Fibroblast of villous mesenchyme (primary cell): ENCODE results near the gene ABI3BP. TPM values are rescaled to one million over a fixed set of nuclear protein-coding genes. Genes with fewer than 3 reads are reported as not detected.

Experiments
- DNase-seq: peaks from one replicate; pipeline ENCODE4 v3.0.0-alpha.2; 2010; ENCODE audit warnings: low read depth
- H3K4me3 ChIP-seq: 2 replicates; pipeline ENCODE4 v1.5.1; 2011; ENCODE audit warnings: low read depth, mild to moderate bottlenecking, low read length
- small RNA-seq: library from RNA; depleted of rRNA; stranded (forward); fragments of <200 nt; gene quantifications from one replicate; pipeline ENCODE3, GENCODE V24; 2012
- total RNA-seq: library from RNA; depleted of rRNA; stranded (reverse); fragments of >200 nt; gene quantifications from 2 replicates; pipeline ENCODE4 v1.2.3, GENCODE V29; 2012
- TF ChIP-seq, protein P1 (sequence below): IDR thresholded peaks from 2 replicates; pipeline ENCODE4 v1.5.1; 2012; ENCODE audit warnings: low read depth, mild to moderate bottlenecking, low read length; ENCODE audit not compliant: insufficient read depth

Gene ABI3BP
- total RNA-seq, 1 donor = 7.8 TPM

DNA sequence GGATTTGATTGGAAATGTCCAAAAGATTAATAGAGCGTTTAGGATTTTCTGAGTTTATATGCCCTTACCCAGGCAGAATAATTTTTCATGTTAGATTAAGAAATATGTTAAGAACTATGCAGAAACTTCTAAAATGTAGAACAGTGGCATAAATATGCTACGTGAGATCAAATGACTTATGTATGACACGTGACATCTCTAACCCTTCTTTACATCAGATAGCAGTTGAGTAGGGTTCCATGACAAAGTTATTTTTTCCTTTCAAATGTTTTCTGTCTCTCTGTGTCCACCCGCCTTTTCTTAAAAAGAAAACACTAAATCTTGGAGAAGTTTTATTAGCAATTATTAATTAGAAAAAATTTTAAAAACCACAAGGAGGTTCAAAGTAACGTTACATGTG lies 292.5 kb downstream of the ABI3BP start:
- DNase-seq = no peak
- TF ChIP-seq, protein P1, sequence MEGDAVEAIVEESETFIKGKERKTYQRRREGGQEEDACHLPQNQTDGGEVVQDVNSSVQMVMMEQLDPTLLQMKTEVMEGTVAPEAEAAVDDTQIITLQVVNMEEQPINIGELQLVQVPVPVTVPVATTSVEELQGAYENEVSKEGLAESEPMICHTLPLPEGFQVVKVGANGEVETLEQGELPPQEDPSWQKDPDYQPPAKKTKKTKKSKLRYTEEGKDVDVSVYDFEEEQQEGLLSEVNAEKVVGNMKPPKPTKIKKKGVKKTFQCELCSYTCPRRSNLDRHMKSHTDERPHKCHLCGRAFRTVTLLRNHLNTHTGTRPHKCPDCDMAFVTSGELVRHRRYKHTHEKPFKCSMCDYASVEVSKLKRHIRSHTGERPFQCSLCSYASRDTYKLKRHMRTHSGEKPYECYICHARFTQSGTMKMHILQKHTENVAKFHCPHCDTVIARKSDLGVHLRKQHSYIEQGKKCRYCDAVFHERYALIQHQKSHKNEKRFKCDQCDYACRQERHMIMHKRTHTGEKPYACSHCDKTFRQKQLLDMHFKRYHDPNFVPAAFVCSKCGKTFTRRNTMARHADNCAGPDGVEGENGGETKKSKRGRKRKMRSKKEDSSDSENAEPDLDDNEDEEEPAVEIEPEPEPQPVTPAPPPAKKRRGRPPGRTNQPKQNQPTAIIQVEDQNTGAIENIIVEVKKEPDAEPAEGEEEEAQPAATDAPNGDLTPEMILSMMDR = no peak
- H3K4me3 ChIP-seq = no peak overlapping the region

Small RNAs within 50 kb of the gene (small RNA-seq; reads per million reads assigned to genes)
- not detected for gene RNU6-865P
